Measurements from ENCODE around the gene NLRP6. TPM values are rescaled to one million over a fixed set of nuclear protein-coding genes. Genes with fewer than 3 reads are reported as not detected.

The NLRP6 gene
- total and polyA plus RNA-seq, 2 of the 4 experiments (the other 2 are of a cell fraction) = not detected

DNA sequence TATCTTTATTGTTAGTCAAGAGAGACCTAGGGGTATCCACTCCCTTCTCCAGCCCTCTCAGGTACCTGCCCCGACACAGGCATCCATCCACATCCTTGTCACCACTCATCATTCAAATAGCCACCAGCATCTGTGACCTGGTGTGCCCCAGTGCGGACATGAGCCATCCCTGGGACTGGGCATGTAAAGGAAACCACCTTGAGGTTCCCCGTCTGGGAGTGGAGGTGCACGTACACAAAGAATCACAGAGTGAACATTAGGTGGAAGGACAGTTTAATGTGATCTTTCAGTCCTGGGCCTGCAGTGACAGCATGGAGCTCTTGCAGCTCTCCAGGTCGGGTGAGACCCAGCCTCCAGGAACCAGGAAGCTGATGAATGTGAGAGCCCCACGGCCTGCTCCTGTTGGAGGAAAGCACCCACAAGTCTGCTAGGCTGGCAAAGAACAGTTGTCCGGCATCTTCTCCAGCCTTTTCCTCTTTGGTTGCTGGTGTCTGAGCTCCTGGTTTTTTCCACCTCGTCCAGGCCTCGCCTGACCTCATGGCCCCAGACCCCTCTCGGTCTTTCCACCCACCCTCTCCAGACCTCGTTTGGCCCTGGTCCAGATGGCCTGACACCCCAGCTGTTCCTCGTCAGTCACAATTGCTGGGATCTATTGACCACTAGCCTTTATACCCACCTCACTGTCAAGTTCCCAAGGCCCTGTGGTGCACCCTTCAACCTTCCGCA is 24.9 kb upstream of the NLRP6 start:
- H3K14ac ChIP-seq (replicated peaks; ENCODE audit: low read depth, low read length) = no peak overlapping the region
- BruUV-seq (replicated peaks) = no TSS peak
- H2AFZ ChIP-seq (replicated peaks; ENCODE audit: low read length, poor library complexity) = no peak overlapping the region
- peaks cover 38% of the 10 kb centered on the region for H3K36me3 ChIP-seq (ENCODE audit: control insufficient read depth, insufficient read depth, low read length)
- H3K18ac ChIP-seq (ENCODE audit: low read depth, low read length) = no peak overlapping the region
- H3K4me2 ChIP-seq (ENCODE audit: low read depth, low read length) = no peak overlapping the region
- H3K9me1 ChIP-seq (ENCODE audit: insufficient read depth, low read length) = no peaks in the 10 kb centered on the region
- H4K91ac ChIP-seq (ENCODE audit: insufficient read depth, low read depth, low read length) = no peak overlapping the region
- H3K4ac ChIP-seq (ENCODE audit: low read depth, low read length) = no peak overlapping the region
- dilution Hi-C loops (cut with HindIII; ENCODE audit: low sequenced_read_pairs, unreplicated experiment) = no loop called here
- H3K27ac ChIP-seq (ENCODE audit: insufficient read depth, low read length) = no peak overlapping the region
- H3K4me3 ChIP-seq (ENCODE audit: insufficient read depth, low read depth, low read length) = no peak overlapping the region
- no peaks in the 10 kb centered on the region; the same call in 1 of the 2 replicates for H4K20me1 ChIP-seq (ENCODE audit: insufficient read depth, low read length)
- H3K79me1 ChIP-seq (ENCODE audit: low read depth in 1 of 2, low read length in 2 of 2) = peaks cover 0 to 9% of the 10 kb centered on the region in 2 experiments; a peak in 2 of 4 replicates
- TF ChIP-seq MXI1 (IDR thresholded peaks at IDR 0.05; ENCODE audit: borderline replicate concordance, low read depth, low read length) = no peak
- no peak for TF ChIP-seq RCOR1 (IDR thresholded peaks at IDR 0.05; ENCODE audit: insufficient replicate concordance, low read length)
- TF ChIP-seq, protein P1, sequence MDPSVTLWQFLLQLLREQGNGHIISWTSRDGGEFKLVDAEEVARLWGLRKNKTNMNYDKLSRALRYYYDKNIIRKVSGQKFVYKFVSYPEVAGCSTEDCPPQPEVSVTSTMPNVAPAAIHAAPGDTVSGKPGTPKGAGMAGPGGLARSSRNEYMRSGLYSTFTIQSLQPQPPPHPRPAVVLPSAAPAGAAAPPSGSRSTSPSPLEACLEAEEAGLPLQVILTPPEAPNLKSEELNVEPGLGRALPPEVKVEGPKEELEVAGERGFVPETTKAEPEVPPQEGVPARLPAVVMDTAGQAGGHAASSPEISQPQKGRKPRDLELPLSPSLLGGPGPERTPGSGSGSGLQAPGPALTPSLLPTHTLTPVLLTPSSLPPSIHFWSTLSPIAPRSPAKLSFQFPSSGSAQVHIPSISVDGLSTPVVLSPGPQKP (IDR thresholded peaks at IDR 0.05; ENCODE audit: borderline replicate concordance, low read depth, low read length) = no peak
- TF ChIP-seq CHD1 (IDR thresholded peaks at IDR 0.05; ENCODE audit: low read depth, low read length) = no peak
- TF ChIP-seq, protein P2, sequence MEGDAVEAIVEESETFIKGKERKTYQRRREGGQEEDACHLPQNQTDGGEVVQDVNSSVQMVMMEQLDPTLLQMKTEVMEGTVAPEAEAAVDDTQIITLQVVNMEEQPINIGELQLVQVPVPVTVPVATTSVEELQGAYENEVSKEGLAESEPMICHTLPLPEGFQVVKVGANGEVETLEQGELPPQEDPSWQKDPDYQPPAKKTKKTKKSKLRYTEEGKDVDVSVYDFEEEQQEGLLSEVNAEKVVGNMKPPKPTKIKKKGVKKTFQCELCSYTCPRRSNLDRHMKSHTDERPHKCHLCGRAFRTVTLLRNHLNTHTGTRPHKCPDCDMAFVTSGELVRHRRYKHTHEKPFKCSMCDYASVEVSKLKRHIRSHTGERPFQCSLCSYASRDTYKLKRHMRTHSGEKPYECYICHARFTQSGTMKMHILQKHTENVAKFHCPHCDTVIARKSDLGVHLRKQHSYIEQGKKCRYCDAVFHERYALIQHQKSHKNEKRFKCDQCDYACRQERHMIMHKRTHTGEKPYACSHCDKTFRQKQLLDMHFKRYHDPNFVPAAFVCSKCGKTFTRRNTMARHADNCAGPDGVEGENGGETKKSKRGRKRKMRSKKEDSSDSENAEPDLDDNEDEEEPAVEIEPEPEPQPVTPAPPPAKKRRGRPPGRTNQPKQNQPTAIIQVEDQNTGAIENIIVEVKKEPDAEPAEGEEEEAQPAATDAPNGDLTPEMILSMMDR (conservative IDR thresholded peaks at IDR 0.05; ENCODE audit: low read depth, low read length) = no peak
- no peak for TF ChIP-seq MAZ (IDR thresholded peaks at IDR 0.05; ENCODE audit: borderline replicate concordance, low read depth, low read length)
- TF ChIP-seq, protein P3, sequence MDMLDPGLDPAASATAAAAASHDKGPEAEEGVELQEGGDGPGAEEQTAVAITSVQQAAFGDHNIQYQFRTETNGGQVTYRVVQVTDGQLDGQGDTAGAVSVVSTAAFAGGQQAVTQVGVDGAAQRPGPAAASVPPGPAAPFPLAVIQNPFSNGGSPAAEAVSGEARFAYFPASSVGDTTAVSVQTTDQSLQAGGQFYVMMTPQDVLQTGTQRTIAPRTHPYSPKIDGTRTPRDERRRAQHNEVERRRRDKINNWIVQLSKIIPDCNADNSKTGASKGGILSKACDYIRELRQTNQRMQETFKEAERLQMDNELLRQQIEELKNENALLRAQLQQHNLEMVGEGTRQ (IDR thresholded peaks at IDR 0.05; ENCODE audit: low read depth, low read length) = no peak
- no peak for TF ChIP-seq RAD21 (IDR thresholded peaks at IDR 0.05; ENCODE audit: low read length)
- TF ChIP-seq MAFK (IDR thresholded peaks at IDR 0.05; ENCODE audit: low read depth, low read length) = no peak
- TF ChIP-seq NFE2L2 (IDR thresholded peaks at IDR 0.05; ENCODE audit: low read depth, low read length) = no peak
- TF ChIP-seq FOS (IDR thresholded peaks at IDR 0.05; ENCODE audit: low read depth, low read length) = no peak
- TF ChIP-seq CEBPB (IDR thresholded peaks at IDR 0.05; ENCODE audit: low read depth, low read length) = no peak
- no peak for TF ChIP-seq RFX5 (IDR thresholded peaks at IDR 0.05; ENCODE audit: low read depth, low read length)
- TF ChIP-seq SMC3 (IDR thresholded peaks at IDR 0.05; ENCODE audit: low read depth, low read length) = no peak
- TF ChIP-seq POLR2A (IDR thresholded peaks at IDR 0.05; ENCODE audit: low read depth, low read length) = no peak
- H3K9me3 ChIP-seq (ENCODE audit: control insufficient read depth, insufficient read depth, low read length) = no peaks in the 10 kb centered on the region
- H4K5ac ChIP-seq (ENCODE audit: low read depth, low read length) = no peak overlapping the region
- H3K23ac ChIP-seq (ENCODE audit: low read depth, low read length) = no peak overlapping the region
- no peak overlapping the region for H4K8ac ChIP-seq (ENCODE audit: low read depth in 2 of 2, low read length in 2 of 2)
- WGBS, 2 experiments (ENCODE audit: extremely low coverage in 2 of 2, insufficient read length in 1 of 2) = 76% methylated on average over 7 of the region's 13 CpGs; no CpG with 5 or more reads in 1 of the 2 experiments
- H2BK120ac ChIP-seq (ENCODE audit: low read depth, low read length) = no peak overlapping the region
- no peak overlapping the region for H2AK9ac ChIP-seq (replicated peaks; ENCODE audit: low read depth, low read length, poor library complexity)
- no peak for DNase-seq
- H3K4me1 ChIP-seq (ENCODE audit: control insufficient read depth, insufficient read depth, low read length) = no peaks in the 10 kb centered on the region
- intact Hi-C loops (cut with micrococcal nuclease) = no loop called here
- in situ Hi-C loops (cut with MboI; ENCODE audit: low sequenced_read_pairs) = no loop called here
- H3K9ac ChIP-seq (ENCODE audit: low read depth, low read length) = no peak overlapping the region
- H2BK20ac ChIP-seq (ENCODE audit: low read depth, low read length) = no peak overlapping the region
- no peak overlapping the region for H2BK15ac ChIP-seq (ENCODE audit: low read depth, low read length)
- ATAC-seq (ENCODE audit: low read depth) = no peak
- H2BK5ac ChIP-seq (ENCODE audit: low read depth, low read length, poor library complexity, severe bottlenecking) = no peak overlapping the region
- POLR2A ChIA-PET (ENCODE audit: unreplicated experiment) = no interaction called here
- no peak overlapping the region for H3K56ac ChIP-seq (ENCODE audit: extremely low read depth, insufficient read depth, low read length)
- H3K27me3 ChIP-seq (ENCODE audit: control insufficient read depth, insufficient read depth, low read length) = peaks cover 1% of the 10 kb centered on the region
- CTCF ChIA-PET = no interaction called here
- no peak overlapping the region for H2AK5ac ChIP-seq (ENCODE audit: low read depth, low read length)
